ENCODE measurements around the gene PLEKHS1.

GRCh38 chr10:113712024-113712423, 39.5 kb upstream of the PLEKHS1 start:
- TF ChIP-seq EZH2 (IDR thresholded peaks at IDR 0.05; ENCODE audit: borderline replicate concordance) (no peak), CTCF (IDR thresholded peaks at IDR 0.05; ENCODE audit: poor library complexity) (no peak)
